HEK293 (cell line): ENCODE measurements around the gene RHOV.

Source experiments
- CTCF ChIA-PET: fragments of 350-600 bp; formaldehyde crosslinking; extraction: SDS; loops from one replicate; lab custom pipeline; 2021; ENCODE audit warnings: antibody characterized with exemption; lab: Yijun Ruan, JAX
- POLR2A ChIA-PET: fragments of 300-600 bp; formaldehyde crosslinking; extraction: SDS; loops from one replicate; lab custom pipeline; 2020; ENCODE audit warnings: antibody characterized with exemption, inconsistent platforms; lab: Yijun Ruan, JAX
- H3K27ac ChIP-seq: fragments of 200-500 bp; sonication (Bioruptor generic); 2 replicates; pipeline ENCODE4 v1.5.1; 2014; ENCODE audit warnings: low read depth, low read length, control low read depth, inconsistent platforms; ENCODE audit errors: extremely low read depth
- H3K36me3 ChIP-seq, 2 experiments: fragments of 200-500 bp in 1 of 2; sonication (Bioruptor generic) in 1 of 2; 1 replicate in 1 of 2; 2 replicates in 1 of 2; pipeline ENCODE4 v1.5.1; 2014 to 2017; ENCODE audit warnings: inconsistent platforms in 2 of 2, low read length in 2 of 2; ENCODE audit not compliant: control insufficient read depth in 2 of 2, insufficient read depth in 1 of 2
- H3K4me1 ChIP-seq: fragments of 200-500 bp; sonication (Bioruptor generic); 2 replicates; pipeline ENCODE4 v1.5.1; 2014; ENCODE audit warnings: mild to moderate bottlenecking, low read length, inconsistent platforms; ENCODE audit not compliant: control insufficient read depth, insufficient read depth
- H3K4me3 ChIP-seq: 2 replicates; pipeline ENCODE4 v1.5.1; 2011; ENCODE audit warnings: low read depth, mild to moderate bottlenecking, control low read depth, low read length, moderate library complexity
- H3K9me3 ChIP-seq: fragments of 200-500 bp; sonication (Bioruptor generic); 2 replicates; pipeline ENCODE4 v1.5.1; 2014; ENCODE audit warnings: low read depth, low read length, inconsistent platforms; ENCODE audit not compliant: control insufficient read depth, insufficient read depth
- BCL11B ChIP-seq: fragments of 450-650 bp; formaldehyde crosslinking; IDR thresholded peaks from 2 replicates; pipeline ENCODE4 v1.5.1; 2016; ENCODE audit warnings: low read depth, missing biosample characterization, missing genetic modification characterization
- OVOL3 ChIP-seq: fragments of 450-650 bp; formaldehyde crosslinking; IDR thresholded peaks from 2 replicates; pipeline ENCODE4 v1.5.1; 2016; ENCODE audit warnings: missing biosample characterization, missing genetic modification characterization
- SALL2 ChIP-seq: fragments of 450-650 bp; formaldehyde crosslinking; IDR thresholded peaks from 2 replicates; pipeline ENCODE4 v1.5.0; 2017; ENCODE audit warnings: missing biosample characterization, mild to moderate bottlenecking, missing genetic modification characterization, borderline replicate concordance
- TCF7L2 ChIP-seq: IDR thresholded peaks from 2 replicates; pipeline ENCODE4 v1.6.1; 2011; ENCODE audit warnings: low read depth, mild to moderate bottlenecking, inconsistent platforms, low read length, moderate library complexity, borderline replicate concordance
- YY1 ChIP-seq: fragments of 450-650 bp; formaldehyde crosslinking; IDR thresholded peaks from 2 replicates; pipeline ENCODE4 v1.5.1; 2018; ENCODE audit warnings: missing biosample characterization, missing genetic modification characterization
- ZBTB1 ChIP-seq: fragments of 450-650 bp; formaldehyde crosslinking; IDR thresholded peaks from 2 replicates; pipeline ENCODE4 v1.5.1; 2016; ENCODE audit warnings: missing biosample characterization, missing genetic modification characterization
- ZBTB26 ChIP-seq: fragments of 450-650 bp; formaldehyde crosslinking; optimal IDR thresholded peaks from 2 replicates; pipeline ENCODE3; 2016; ENCODE audit warnings: missing biosample characterization, mild to moderate bottlenecking, missing genetic modification characterization
- ZNF146 ChIP-seq: fragments of 450-650 bp; formaldehyde crosslinking; IDR thresholded peaks from 2 replicates; pipeline ENCODE4 v1.5.1; 2016; ENCODE audit warnings: missing biosample characterization, missing genetic modification characterization
- ZNF19 ChIP-seq: fragments of 450-650 bp; formaldehyde crosslinking; IDR thresholded peaks from 2 replicates; pipeline ENCODE4; 2016; ENCODE audit warnings: missing biosample characterization, missing genetic modification characterization, low read depth
- ZNF280C ChIP-seq: fragments of 450-650 bp; formaldehyde crosslinking; IDR thresholded peaks from 2 replicates; pipeline ENCODE4 v1.5.1; 2016; ENCODE audit warnings: missing biosample characterization, missing genetic modification characterization
- ZNF311 ChIP-seq: fragments of 450-650 bp; formaldehyde crosslinking; IDR thresholded peaks from 2 replicates; pipeline ENCODE4 v1.5.1; 2017; ENCODE audit warnings: missing biosample characterization, missing genetic modification characterization, borderline replicate concordance
- ZNF398 ChIP-seq: fragments of 450-650 bp; formaldehyde crosslinking; IDR thresholded peaks from 2 replicates; pipeline ENCODE4 v1.5.1; 2017; ENCODE audit warnings: missing biosample characterization, missing genetic modification characterization
- ZNF510 ChIP-seq: fragments of 450-650 bp; formaldehyde crosslinking; IDR thresholded peaks from 2 replicates; pipeline ENCODE4 v1.5.1; 2018; ENCODE audit warnings: mild to moderate bottlenecking, missing genetic modification characterization, missing biosample characterization; ENCODE audit not compliant: insufficient replicate concordance
- ZNF548 ChIP-seq: fragments of 450-650 bp; formaldehyde crosslinking; IDR thresholded peaks from 2 replicates; pipeline ENCODE4 v1.5.1; 2016; ENCODE audit warnings: missing biosample characterization, missing genetic modification characterization
- ZNF626 ChIP-seq: fragments of 450-650 bp; sonication (Bioruptor Pico); formaldehyde crosslinking; IDR thresholded peaks from 2 replicates; pipeline ENCODE4 v1.5.1; 2018; ENCODE audit warnings: missing biosample characterization, missing genetic modification characterization, inconsistent platforms
- ZNF629 ChIP-seq: fragments of 450-650 bp; formaldehyde crosslinking; IDR thresholded peaks from 2 replicates; pipeline ENCODE4 v1.5.1; 2017; ENCODE audit warnings: missing biosample characterization, missing genetic modification characterization
- ZNF670 ChIP-seq: fragments of 450-650 bp; formaldehyde crosslinking; IDR thresholded peaks from 2 replicates; pipeline ENCODE4 v1.5.1; 2016; ENCODE audit warnings: missing biosample characterization, missing genetic modification characterization, low read depth
- ZNF677 ChIP-seq: fragments of 450-650 bp; IDR thresholded peaks from 2 replicates; pipeline ENCODE4 v1.5.0; 2018; ENCODE audit warnings: missing biosample characterization, mild to moderate bottlenecking, missing genetic modification characterization, moderate library complexity
- ZNF785 ChIP-seq: fragments of 450-650 bp; formaldehyde crosslinking; IDR thresholded peaks from 2 replicates; pipeline ENCODE4 v1.5.1; 2016; ENCODE audit warnings: missing biosample characterization, missing genetic modification characterization
- ZSCAN23 ChIP-seq: fragments of 450-650 bp; formaldehyde crosslinking; IDR thresholded peaks from 2 replicates; pipeline ENCODE4 v1.5.1; 2016; ENCODE audit warnings: missing biosample characterization, missing genetic modification characterization
- TF ChIP-seq, protein P1 (sequence below): fragments of 450-650 bp; formaldehyde crosslinking; IDR thresholded peaks from 2 replicates; pipeline ENCODE4 v1.5.1; 2016; ENCODE audit warnings: missing biosample characterization, missing genetic modification characterization, borderline replicate concordance
- TF ChIP-seq, protein P2 (sequence below): fragments of 450-650 bp; formaldehyde crosslinking; IDR thresholded peaks from 2 replicates; pipeline ENCODE4 v1.5.1; 2016; ENCODE audit warnings: missing biosample characterization, missing genetic modification characterization

The RHOV gene

DNA sequence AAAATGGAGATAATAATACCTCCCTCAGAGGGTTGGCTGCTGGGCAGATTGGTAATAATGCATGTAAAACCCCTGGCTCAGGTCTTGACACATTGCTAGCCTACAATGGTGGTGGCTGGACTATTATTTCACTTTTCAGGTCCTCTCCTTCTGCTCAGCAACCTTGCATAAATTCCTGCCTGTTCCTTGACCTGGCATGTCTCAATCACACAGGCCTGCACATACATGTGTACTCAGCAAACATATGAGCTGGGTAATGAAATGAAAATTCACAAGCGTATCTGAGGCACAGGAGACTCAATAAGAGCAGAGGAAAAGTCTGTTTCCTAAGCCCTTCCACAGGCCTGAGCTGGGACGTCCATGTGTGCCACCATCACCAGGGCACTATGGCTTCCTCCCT lies 37.7 kb upstream of the RHOV start:
- peaks cover 2% of the 10 kb centered on the region; the same call in 1 of the 2 replicates for H3K4me1 ChIP-seq
- ChIA-PET POLR2A (no interaction called here), CTCF (interaction anchor here (0.6 to 1.2 kb wide), 4 partner anchors 9 to 54 kb away, joined by 3 read pairs; partner anchors contain the start of gene DLL4)
- H3K36me3 ChIP-seq, result no peaks in the 10 kb centered on the region
- H3K27ac ChIP-seq, result no peak overlapping the region
- TF ChIP-seq ZNF629 (tag by site-specific recombination), result no peak
- TF ChIP-seq ZNF398 (tag by site-specific recombination), result no peak
- no peak for TF ChIP-seq ZNF510 (tag by site-specific recombination)
- no peak for TF ChIP-seq YY1 (tag by site-specific recombination)
- TF ChIP-seq SALL2, result no peak
- no peak for TF ChIP-seq ZNF146 (tag by site-specific recombination)
- H3K9me3 ChIP-seq, result no peaks in the 10 kb centered on the region
- no peak overlapping the region for H3K4me3 ChIP-seq

- Histone ChIP-seq H3K27ac (no peak overlapping the region), H3K36me3 (no peaks in the 10 kb centered on the region), H3K9me3 (no peaks in the 10 kb centered on the region)
- ChIA-PET POLR2A (no interaction called here), CTCF (interaction anchor here (0.6 to 1.5 kb wide), 3 partner anchors 18 to 111 kb away, joined by 3 read pairs; partner anchors contain the start of gene DLL4)
- TF ChIP-seq ZNF677 (no peak), TCF7L2 (no peak), ZNF19 (tag by site-specific recombination) (no peak), ZBTB26 (no peak), ZNF548 (tag by site-specific recombination) (no peak), ZSCAN23 (tag by site-specific recombination) (no peak), ZNF280C (tag by site-specific recombination) (no peak), ZBTB1 (tag by site-specific recombination) (no peak), ZNF311 (tag by site-specific recombination) (no peak), ZNF626 (no peak), ZNF785 (tag by site-specific recombination) (no peak), BCL11B (no peak), ZNF670 (no peak), OVOL3 (tag by site-specific recombination) (no peak)
- TF ChIP-seq, protein P1, sequence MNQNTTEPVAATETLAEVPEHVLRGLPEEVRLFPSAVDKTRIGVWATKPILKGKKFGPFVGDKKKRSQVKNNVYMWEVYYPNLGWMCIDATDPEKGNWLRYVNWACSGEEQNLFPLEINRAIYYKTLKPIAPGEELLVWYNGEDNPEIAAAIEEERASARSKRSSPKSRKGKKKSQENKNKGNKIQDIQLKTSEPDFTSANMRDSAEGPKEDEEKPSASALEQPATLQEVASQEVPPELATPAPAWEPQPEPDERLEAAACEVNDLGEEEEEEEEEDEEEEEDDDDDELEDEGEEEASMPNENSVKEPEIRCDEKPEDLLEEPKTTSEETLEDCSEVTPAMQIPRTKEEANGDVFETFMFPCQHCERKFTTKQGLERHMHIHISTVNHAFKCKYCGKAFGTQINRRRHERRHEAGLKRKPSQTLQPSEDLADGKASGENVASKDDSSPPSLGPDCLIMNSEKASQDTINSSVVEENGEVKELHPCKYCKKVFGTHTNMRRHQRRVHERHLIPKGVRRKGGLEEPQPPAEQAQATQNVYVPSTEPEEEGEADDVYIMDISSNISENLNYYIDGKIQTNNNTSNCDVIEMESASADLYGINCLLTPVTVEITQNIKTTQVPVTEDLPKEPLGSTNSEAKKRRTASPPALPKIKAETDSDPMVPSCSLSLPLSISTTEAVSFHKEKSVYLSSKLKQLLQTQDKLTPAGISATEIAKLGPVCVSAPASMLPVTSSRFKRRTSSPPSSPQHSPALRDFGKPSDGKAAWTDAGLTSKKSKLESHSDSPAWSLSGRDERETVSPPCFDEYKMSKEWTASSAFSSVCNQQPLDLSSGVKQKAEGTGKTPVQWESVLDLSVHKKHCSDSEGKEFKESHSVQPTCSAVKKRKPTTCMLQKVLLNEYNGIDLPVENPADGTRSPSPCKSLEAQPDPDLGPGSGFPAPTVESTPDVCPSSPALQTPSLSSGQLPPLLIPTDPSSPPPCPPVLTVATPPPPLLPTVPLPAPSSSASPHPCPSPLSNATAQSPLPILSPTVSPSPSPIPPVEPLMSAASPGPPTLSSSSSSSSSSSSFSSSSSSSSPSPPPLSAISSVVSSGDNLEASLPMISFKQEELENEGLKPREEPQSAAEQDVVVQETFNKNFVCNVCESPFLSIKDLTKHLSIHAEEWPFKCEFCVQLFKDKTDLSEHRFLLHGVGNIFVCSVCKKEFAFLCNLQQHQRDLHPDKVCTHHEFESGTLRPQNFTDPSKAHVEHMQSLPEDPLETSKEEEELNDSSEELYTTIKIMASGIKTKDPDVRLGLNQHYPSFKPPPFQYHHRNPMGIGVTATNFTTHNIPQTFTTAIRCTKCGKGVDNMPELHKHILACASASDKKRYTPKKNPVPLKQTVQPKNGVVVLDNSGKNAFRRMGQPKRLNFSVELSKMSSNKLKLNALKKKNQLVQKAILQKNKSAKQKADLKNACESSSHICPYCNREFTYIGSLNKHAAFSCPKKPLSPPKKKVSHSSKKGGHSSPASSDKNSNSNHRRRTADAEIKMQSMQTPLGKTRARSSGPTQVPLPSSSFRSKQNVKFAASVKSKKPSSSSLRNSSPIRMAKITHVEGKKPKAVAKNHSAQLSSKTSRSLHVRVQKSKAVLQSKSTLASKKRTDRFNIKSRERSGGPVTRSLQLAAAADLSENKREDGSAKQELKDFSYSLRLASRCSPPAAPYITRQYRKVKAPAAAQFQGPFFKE (tag by site-specific recombination), result no peak
- TF ChIP-seq, protein P2, sequence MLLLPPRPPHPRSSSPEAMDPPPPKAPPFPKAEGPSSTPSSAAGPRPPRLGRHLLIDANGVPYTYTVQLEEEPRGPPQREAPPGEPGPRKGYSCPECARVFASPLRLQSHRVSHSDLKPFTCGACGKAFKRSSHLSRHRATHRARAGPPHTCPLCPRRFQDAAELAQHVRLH, result no peak
- TF ChIP-seq, all 188 proteins: peak for 0
- Histone ChIP-seq H3K4me3 (no peak overlapping the region), H3K4me1 (peaks cover 2% of the 10 kb centered on the region; the same call in 1 of the 2 replicates)
Observed at GRCh38 chr15:40911141-40911540, 37.1 kb upstream of the RHOV start.
